Breast epithelium (tissue), 4 donors: ENCODE results near the gene DAPK1. TPM values are rescaled to one million over a fixed set of nuclear protein-coding genes. Genes with fewer than 3 reads are reported as not detected.

ENCODE experiments used
- DNase-seq, 2 donors: peaks; one replicate each; pipeline ENCODE4 v3.0.0-alpha.2; 2019; ENCODE audit warnings: low spot score in 2 of 2
- H3K27ac ChIP-seq, 2 donors: fragments of 200-600 bp; sonication (generic) in 1 of 2; one replicate each; pipeline ENCODE4 v1.5.1; 2016 to 2019; ENCODE audit warnings: mild to moderate bottlenecking in 1 of 2
- H3K27me3 ChIP-seq, 2 donors: fragments of 200-600 bp; sonication (generic) in 1 of 2; one replicate each; pipeline versions ENCODE4 v1.5.1 to v1.6.0; 2017 to 2019; ENCODE audit warnings: control low read depth in 1 of 2, mild to moderate bottlenecking in 1 of 2
- H3K36me3 ChIP-seq: fragments of 200-600 bp; one replicate; pipeline ENCODE4 v1.5.1; 2019
- H3K4me1 ChIP-seq, 2 donors: fragments of 200-600 bp; sonication (generic); one replicate each; pipeline ENCODE4 v1.5.1; 2016 to 2019; ENCODE audit warnings: control low read depth in 1 of 2
- H3K4me3 ChIP-seq, 3 donors: fragments of 200-600 bp; sonication (generic); 1 replicate in 2 of 3; 2 replicates in 1 of 3; pipeline ENCODE4 v1.5.1; 2016 to 2019; ENCODE audit warnings: mild to moderate bottlenecking in 3 of 3, moderate library complexity in 2 of 3
- H3K9me3 ChIP-seq, 2 donors: fragments of 200-600 bp; sonication (generic) in 1 of 2; one replicate each; pipeline ENCODE4 v1.5.1; 2016 to 2019; ENCODE audit warnings: control low read depth in 1 of 2
- CTCF ChIP-seq, 3 donors: fragments of 450-650 bp; IDR thresholded peaks; one replicate each; pipeline ENCODE4 v1.5.1; 2016 to 2017; ENCODE audit warnings: antibody characterized with exemption in 3 of 3, mild to moderate bottlenecking in 3 of 3, moderate library complexity in 3 of 3
- POLR2A ChIP-seq: fragments of 450-650 bp; IDR thresholded peaks from one replicate; pipeline ENCODE4 v1.6.1; 2016; ENCODE audit warnings: antibody characterized with exemption, mild to moderate bottlenecking, moderate library complexity
- POLR2AphosphoS5 ChIP-seq, 3 donors: sonication (generic); formaldehyde crosslinking; IDR thresholded peaks; one replicate each; pipeline ENCODE4 v1.6.1; 2017; ENCODE audit warnings: antibody characterized with exemption in 3 of 3
- intact Hi-C: fragments of 100-400 bp; cut with DNase I; formaldehyde crosslinking; loops from one replicate; pipeline ENCODE4 v1.15.1; 2023; ENCODE audit warnings: low total_unique reads
- total RNA-seq, 3 donors: library from RNA; depleted of rRNA; stranded (reverse); fragments of >200 nt; gene quantifications; one replicate each; pipeline ENCODE4 v1.1.0, GENCODE V29; 2016

Gene DAPK1
- total RNA-seq, 3 donors from 2014 or later: 14.7 to 42.6 (median 34.5) TPM

GRCh38 chr9:87713278-87713987 lies 215.8 kb downstream of the DAPK1 start:
- peak in 1 of 2 donors; percentile 52 for DNase-seq
- Histone ChIP-seq H3K27me3 (no peaks in the 10 kb centered on the region), H3K9me3 (no peaks in the 10 kb centered on the region), H3K4me3 (no peak overlapping the region), H3K4me1 (no peaks in the 10 kb centered on the region), H3K27ac (peak overlapping the region; percentile 40 to 92), H3K36me3 (no peaks in the 10 kb centered on the region)
- intact Hi-C loops: no loop called here
- peak; percentile 45 to 98 (median 68) for TF ChIP-seq POLR2AphosphoS5 (IDR thresholded peaks at IDR 0.05)
- TF ChIP-seq CTCF (IDR thresholded peaks at IDR 0.05): no peak

DNA sequence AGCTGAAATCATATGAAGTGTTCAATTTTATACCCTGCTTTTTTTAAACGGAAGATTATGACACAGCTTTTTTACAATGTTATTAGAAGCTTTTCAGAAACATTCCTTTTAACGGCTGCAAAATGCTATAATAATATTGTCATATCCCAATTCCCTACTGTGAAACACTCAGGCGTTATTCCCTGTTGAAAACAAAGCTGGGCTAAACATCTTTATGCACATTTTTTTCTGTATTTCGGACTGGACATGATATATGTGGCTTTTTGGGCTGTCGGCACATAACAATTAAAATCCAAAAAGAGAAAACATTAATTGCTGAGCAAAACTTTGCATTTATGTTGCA lies 216.3 kb downstream of the DAPK1 start:
- H3K4me1 ChIP-seq: no peaks in the 10 kb centered on the region
- TF ChIP-seq POLR2AphosphoS5 (IDR thresholded peaks at IDR 0.05): no peak
- H3K27ac ChIP-seq: peak overlapping the region; percentile 40 to 92
- no peak for DNase-seq
- no peak overlapping the region for H3K4me3 ChIP-seq
- H3K9me3 ChIP-seq: no peaks in the 10 kb centered on the region
- no peaks in the 10 kb centered on the region for H3K27me3 ChIP-seq
- no peaks in the 10 kb centered on the region for H3K36me3 ChIP-seq
- intact Hi-C loops: no loop called here

GRCh38 chr9:87714819-87715218 lies 217.2 kb downstream of the DAPK1 start:
- DNase-seq: no peak
- peak; percentile 21 to 68 (median 64) for TF ChIP-seq POLR2AphosphoS5 (IDR thresholded peaks at IDR 0.05)
- TF ChIP-seq POLR2A: no peak
- Histone ChIP-seq H3K27me3 (no peaks in the 10 kb centered on the region), H3K36me3 (no peaks in the 10 kb centered on the region), H3K27ac (peak overlapping the region in 1 of 2 donors; percentile 53), H3K4me1 (no peaks in the 10 kb centered on the region), H3K9me3 (no peaks in the 10 kb centered on the region), H3K4me3 (no peak overlapping the region)
- intact Hi-C loops: no loop called here

DNA sequence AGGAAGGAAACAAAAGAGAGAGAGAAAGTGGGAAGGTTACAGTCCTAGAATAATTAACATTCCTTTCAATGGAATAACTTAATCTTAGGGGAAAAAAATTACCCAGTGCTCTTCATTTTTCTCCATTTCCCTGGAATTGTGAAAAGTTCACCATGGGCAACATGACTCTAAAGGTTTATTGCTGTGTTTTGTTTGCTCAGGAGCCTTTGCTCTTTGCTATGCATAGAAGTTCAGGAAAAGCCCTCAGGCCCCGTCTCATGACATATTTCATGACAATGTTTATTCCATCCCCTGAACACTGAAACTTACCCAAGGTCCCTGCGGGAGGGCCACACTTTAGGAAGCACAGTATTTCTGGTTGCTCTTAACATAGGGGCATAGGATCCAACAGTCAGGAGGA lies 218.5 kb downstream of the DAPK1 start:
- Histone ChIP-seq H3K9me3 (no peaks in the 10 kb centered on the region), H3K27me3 (no peaks in the 10 kb centered on the region), H3K4me1 (no peaks in the 10 kb centered on the region), H3K36me3 (no peaks in the 10 kb centered on the region), H3K27ac (no peak overlapping the region), H3K4me3 (no peak overlapping the region)
- intact Hi-C loops: no loop called here
- DNase-seq: no peak
- TF ChIP-seq POLR2A (no peak), CTCF (IDR thresholded peaks at IDR 0.05) (no peak)

DNA sequence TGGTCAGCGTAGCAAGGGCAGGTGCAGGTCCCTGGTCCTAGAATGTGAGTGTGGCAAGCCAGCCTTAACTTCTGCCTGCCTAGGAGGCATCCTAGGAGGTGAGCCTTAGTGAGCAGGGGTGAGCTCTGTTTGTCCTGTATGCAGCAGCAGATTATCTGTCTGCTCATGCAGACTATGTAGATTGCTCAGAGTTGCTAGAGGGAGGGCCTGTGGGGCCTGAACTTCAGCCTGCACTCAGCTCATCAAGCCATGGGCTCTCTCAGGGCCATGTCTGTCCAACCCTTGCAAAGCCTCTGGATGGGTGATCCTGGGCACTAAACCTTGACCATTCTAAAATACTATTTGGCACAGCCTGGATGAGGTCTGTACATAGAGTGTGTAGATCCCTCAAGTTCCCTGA lies 219.8 kb downstream of the DAPK1 start:
- Histone ChIP-seq H3K4me3 (no peak overlapping the region), H3K36me3 (no peaks in the 10 kb centered on the region), H3K4me1 (no peaks in the 10 kb centered on the region), H3K27ac (no peak overlapping the region), H3K27me3 (no peaks in the 10 kb centered on the region), H3K9me3 (no peaks in the 10 kb centered on the region)
- DNase-seq: no peak
- intact Hi-C loops: no loop called here
- no peak for TF ChIP-seq CTCF (IDR thresholded peaks at IDR 0.05)
- TF ChIP-seq POLR2A: no peak
- no peak for TF ChIP-seq POLR2AphosphoS5 (IDR thresholded peaks at IDR 0.05)

- Histone ChIP-seq H3K4me3 (no peak overlapping the region), H3K27ac (no peak overlapping the region), H3K36me3 (no peaks in the 10 kb centered on the region), H3K27me3 (no peaks in the 10 kb centered on the region), H3K4me1 (no peaks in the 10 kb centered on the region), H3K9me3 (no peaks in the 10 kb centered on the region)
- no peak for DNase-seq
- intact Hi-C loops: no loop called here
- no peak for TF ChIP-seq CTCF (IDR thresholded peaks at IDR 0.05)
- no peak for TF ChIP-seq POLR2A
- no peak for TF ChIP-seq POLR2AphosphoS5 (IDR thresholded peaks at IDR 0.05)
Observed at GRCh38 chr9:87718231-87718630, 220.6 kb downstream of the DAPK1 start.
